CD4-positive, alpha-beta T cell (primary cell): ENCODE results near the gene CDH12. TPM values are rescaled to one million over a fixed set of nuclear protein-coding genes. Genes with fewer than 3 reads are reported as not detected.

ENCODE experiments used
- ATAC-seq: fragments of 200-7000 bp; cut with Tn5 transposase; one replicate; pipeline ENCODE4 v1.10.0; 2022; ENCODE audit warnings: mild to moderate bottlenecking; ENCODE audit not compliant: poor library complexity
- CTCF ChIA-PET: fragments of 350-600 bp; sonication (Branson Sonifier 250); formaldehyde crosslinking; loops from one replicate; lab custom pipeline; 2021; ENCODE audit warnings: antibody characterized with exemption, inconsistent platforms; lab: Charles Lee
- POLR2A ChIA-PET: fragments of 350-600 bp; sonication (Branson Sonifier 250); formaldehyde crosslinking; loops from one replicate; lab custom pipeline; 2021; ENCODE audit warnings: antibody characterized with exemption, inconsistent platforms; lab: Charles Lee
- DNase-seq, 14 experiments: peaks; one replicate each; pipeline ENCODE4 v3.0.0-alpha.2; 2013 to 2020; ENCODE audit warnings: mixed read lengths in 2 of 14
- H3K27ac ChIP-seq, 2 donors: one replicate each; pipeline versions ENCODE4 v1.5.1 to v1.7.0; 2013; ENCODE audit warnings: low read length in 2 of 2, low read depth in 1 of 2, mild to moderate bottlenecking in 1 of 2
- H3K27me3 ChIP-seq, 2 experiments: 1 replicate in 1 of 2; 2 replicates in 1 of 2; pipeline versions ENCODE4 v1.6.1 to v1.7.0; 2013; ENCODE audit warnings: low read length in 2 of 2, control low read depth in 1 of 2, mild to moderate bottlenecking in 1 of 2, moderate library complexity in 1 of 2; ENCODE audit not compliant: insufficient read depth in 2 of 2, control insufficient read depth in 1 of 2
- H3K36me3 ChIP-seq: one replicate; pipeline ENCODE4 v1.6.1; 2013; ENCODE audit warnings: low read length, control low read depth; ENCODE audit not compliant: insufficient read depth
- H3K4me1 ChIP-seq: one replicate; pipeline ENCODE4 v1.6.1; 2013; ENCODE audit warnings: low read length, control low read depth; ENCODE audit not compliant: insufficient read depth
- H3K4me3 ChIP-seq: one replicate; pipeline ENCODE4 v1.5.1; 2013; ENCODE audit warnings: mild to moderate bottlenecking, low read length, moderate library complexity
- H3K9me3 ChIP-seq, 2 experiments: 1 replicate in 1 of 2; 2 replicates in 1 of 2; pipeline versions ENCODE4 v1.6.1 to v1.7.0; 2013; ENCODE audit warnings: low read length in 2 of 2, mild to moderate bottlenecking in 2 of 2, control low read depth in 1 of 2, moderate library complexity in 1 of 2; ENCODE audit not compliant: control insufficient read depth in 1 of 2, insufficient read depth in 1 of 2
- H3K27ac Mint-ChIP-seq: one replicate; pipeline ENCODE4 v1.8.0; 2020; ENCODE audit warnings: mixed read lengths
- H3K27me3 Mint-ChIP-seq: one replicate; pipeline ENCODE4 v1.8.0; 2021; ENCODE audit warnings: mixed read lengths
- H3K36me3 Mint-ChIP-seq: one replicate; pipeline ENCODE4 v1.8.0; 2021; ENCODE audit warnings: low read depth, mixed read lengths
- H3K4me1 Mint-ChIP-seq: one replicate; pipeline ENCODE4 v1.8.0; 2021; ENCODE audit warnings: low read depth, mixed read lengths
- H3K4me3 Mint-ChIP-seq: one replicate; pipeline ENCODE4 v1.8.0; 2020; ENCODE audit warnings: mild to moderate bottlenecking, mixed read lengths
- H3K9me3 Mint-ChIP-seq: one replicate; pipeline ENCODE4 v1.8.0; 2020; ENCODE audit warnings: mixed read lengths
- CTCF ChIP-seq: fragments of 200-600 bp; IDR thresholded peaks from one replicate; pipeline ENCODE4 v1.8.0; 2022; ENCODE audit warnings: antibody characterized with exemption, mild to moderate bottlenecking
- intact Hi-C, 2 experiments: fragments of 100-400 bp; cut with DNase I in 1 of 2; cut with micrococcal nuclease in 1 of 2; formaldehyde crosslinking; loops; one replicate each; pipeline versions ENCODE4 v1.15.1 to v1.9.0; 2023 to 2025; cut with DNase I, micrococcal nuclease
- total RNA-seq, 174 experiments: library from RNA in 2 of 174; stranded (reverse) in 2 of 174; gene quantifications; one replicate each; pipeline ENCODE4 v1.2.3 and lab custom pipeline; 2021 to 2026

The CDH12 gene
- total RNA-seq, 2 experiments from 2014 or later, result not detected

- Mint-ChIP-seq H3K4me3 (no peak overlapping the region), H3K9me3 (peaks cover 12% of the 10 kb centered on the region), H3K27ac (no peak overlapping the region), H3K27me3 (no peaks in the 10 kb centered on the region), H3K4me1 (no peaks in the 10 kb centered on the region), H3K36me3 (no peaks in the 10 kb centered on the region)
- Histone ChIP-seq H3K4me3 (no peak overlapping the region), H3K9me3 (no peaks in the 10 kb centered on the region), H3K4me1 (no peaks in the 10 kb centered on the region), H3K27ac (no peak overlapping the region), H3K36me3 (no peaks in the 10 kb centered on the region), H3K27me3 (no peaks in the 10 kb centered on the region)
- no peak for DNase-seq
- ChIA-PET POLR2A (no interaction called here), CTCF (no interaction called here)
- intact Hi-C loops, result no loop called here
- no peak for TF ChIP-seq CTCF
- ATAC-seq, result no peak
Measured at GRCh38 chr5:22432905-22433304, 420.2 kb downstream of the CDH12 start.

- Mint-ChIP-seq H3K4me1 (no peaks in the 10 kb centered on the region), H3K36me3 (no peaks in the 10 kb centered on the region), H3K27me3 (no peaks in the 10 kb centered on the region), H3K27ac (no peak overlapping the region), H3K4me3 (no peak overlapping the region), H3K9me3 (peaks cover 13% of the 10 kb centered on the region)
- H3K4me1 ChIP-seq, result no peaks in the 10 kb centered on the region
- no peaks in the 10 kb centered on the region for H3K36me3 ChIP-seq
- DNase-seq, result no peak
- intact Hi-C loops, result no loop called here
- no peaks in the 10 kb centered on the region for H3K27me3 ChIP-seq
- H3K27ac ChIP-seq, result no peak overlapping the region
- ChIA-PET CTCF (no interaction called here), POLR2A (no interaction called here)
- H3K4me3 ChIP-seq, result no peak overlapping the region
- TF ChIP-seq CTCF, result no peak
- no peak for ATAC-seq
- no peaks in the 10 kb centered on the region for H3K9me3 ChIP-seq
Measured at GRCh38 chr5:22431840-22432239, 421.3 kb downstream of the CDH12 start.

DNA sequence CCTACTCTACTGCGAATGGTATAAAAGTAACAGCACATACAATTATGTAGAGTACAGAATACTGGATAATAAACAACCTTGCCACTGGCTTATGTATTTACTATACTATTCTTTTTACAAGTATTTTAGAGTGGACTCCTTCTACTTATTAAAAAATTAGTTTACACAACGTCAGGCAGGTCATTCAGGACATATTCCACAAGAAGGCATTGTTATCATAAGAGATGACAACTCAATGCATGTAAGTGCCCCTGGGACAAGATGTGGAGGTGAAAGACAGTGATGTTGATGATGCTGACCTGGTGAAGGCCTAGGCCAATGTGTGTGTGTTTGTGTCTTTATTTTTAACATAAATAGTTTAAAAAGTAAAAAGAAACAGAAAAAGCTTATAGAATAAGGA is 421.7 kb downstream of the CDH12 start:
- DNase-seq, result no peak
- no peak overlapping the region for H3K27ac ChIP-seq
- no peaks in the 10 kb centered on the region for H3K4me1 ChIP-seq
- Mint-ChIP-seq H3K4me1 (no peaks in the 10 kb centered on the region), H3K4me3 (no peak overlapping the region), H3K9me3 (peaks cover 15% of the 10 kb centered on the region), H3K27ac (no peak overlapping the region), H3K27me3 (no peaks in the 10 kb centered on the region), H3K36me3 (no peaks in the 10 kb centered on the region)
- H3K27me3 ChIP-seq, result no peaks in the 10 kb centered on the region
- H3K36me3 ChIP-seq, result no peaks in the 10 kb centered on the region
- intact Hi-C loops, result no loop called here
- no peak overlapping the region for H3K4me3 ChIP-seq
- ChIA-PET POLR2A (no interaction called here), CTCF (no interaction called here)
- H3K9me3 ChIP-seq, result no peaks in the 10 kb centered on the region
- TF ChIP-seq CTCF, result no peak
- ATAC-seq, result no peak
